GM21576 (cell line): ENCODE results near the gene LRCH1.
A peak's percentile ranks its signal among the peaks of the same experiment; 100 is the strongest.

Source experiments
- ATAC-seq: cut with Tn5 transposase; IDR thresholded peaks from one replicate; pipeline ENCODE4 v1.9.1; 2021; ENCODE audit warnings: mild to moderate bottlenecking, moderate library complexity; ENCODE audit not compliant: unreplicated experiment

The LRCH1 gene

DNA sequence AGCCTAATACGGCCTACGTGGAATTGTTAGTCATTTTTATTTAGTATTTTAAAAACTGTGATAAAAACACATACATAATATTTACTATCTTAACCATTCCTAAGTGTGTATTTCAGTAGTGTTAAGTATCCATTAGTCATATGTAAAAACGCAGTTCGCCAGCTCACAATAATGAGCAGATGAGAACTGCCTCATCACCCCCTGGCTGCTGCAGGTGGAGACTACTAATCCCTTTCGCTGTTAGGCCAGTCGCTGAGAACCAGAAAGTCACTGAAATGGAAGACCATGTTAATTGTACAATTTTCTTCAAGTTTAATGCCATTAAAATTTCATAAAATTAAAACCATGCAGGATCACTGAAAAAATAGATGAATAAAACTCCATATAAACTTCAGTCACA, 242.4 kb downstream of the LRCH1 start:
- no peak for ATAC-seq

DNA sequence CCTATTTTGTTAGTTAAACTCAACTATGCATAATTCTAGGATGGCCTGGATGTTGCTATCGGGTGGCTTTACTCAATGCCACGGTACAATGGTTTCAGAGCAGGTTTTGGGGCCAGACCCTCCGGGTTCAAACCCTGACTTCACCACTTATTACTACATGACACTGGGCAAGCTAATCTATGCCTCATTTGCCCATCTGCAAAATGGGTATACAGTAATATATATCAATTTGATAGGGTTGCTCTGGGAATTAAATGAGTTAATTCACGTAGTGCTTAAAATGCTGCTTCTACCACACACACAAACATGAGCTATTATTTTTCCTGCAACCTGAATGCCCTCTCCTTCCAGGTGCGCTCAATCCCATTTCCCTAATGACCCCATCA, 243.2 kb downstream of the LRCH1 start:
- ATAC-seq: no peak

DNA sequence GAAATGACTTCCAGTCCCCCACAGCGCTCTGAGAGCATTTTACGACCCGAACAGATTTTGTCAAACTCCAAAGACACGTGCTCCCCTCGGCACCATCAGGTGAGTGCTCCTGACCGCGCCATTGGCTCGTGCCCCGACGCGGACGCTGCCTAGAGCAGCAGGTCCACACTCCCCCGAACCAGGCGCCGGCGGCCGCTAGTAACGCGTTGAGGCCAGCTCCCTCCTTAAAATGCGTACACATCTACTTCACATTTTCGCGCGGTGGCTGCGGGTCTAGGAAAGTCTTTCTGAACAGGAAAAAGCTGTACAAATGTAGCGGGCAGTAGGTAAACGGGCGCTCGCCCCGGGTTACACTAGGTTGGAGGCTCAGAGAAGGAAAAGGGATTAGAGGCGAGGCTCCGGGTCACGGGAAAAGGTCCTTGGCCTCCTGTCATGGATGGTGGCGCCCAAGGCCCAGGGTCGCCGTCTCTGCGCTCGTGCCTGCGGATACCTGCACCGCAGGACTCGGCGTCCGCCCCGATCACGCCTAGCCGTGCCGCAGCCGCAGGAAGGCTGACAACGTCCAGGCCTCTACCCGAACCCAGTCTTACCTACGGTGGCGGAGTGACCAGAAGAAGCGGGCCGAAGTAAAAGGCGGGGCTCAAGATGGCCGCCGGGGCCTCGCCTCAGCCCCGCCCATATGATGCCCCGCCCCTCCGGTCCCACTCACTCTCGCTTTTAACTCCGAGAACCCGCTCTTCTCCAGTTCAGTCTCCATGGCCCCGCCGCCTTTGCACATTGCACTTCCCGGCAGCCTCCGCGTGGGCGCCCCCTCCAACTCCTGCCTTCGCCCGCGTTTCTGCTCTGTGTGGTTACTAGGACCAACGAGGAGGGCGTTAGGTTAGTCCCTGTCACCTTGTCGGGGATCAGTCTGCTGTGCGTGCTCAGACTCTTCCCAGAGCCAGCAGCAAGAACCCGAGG, 243.8 kb downstream of the LRCH1 start, which contains the start of gene ESD:
ESD (minus strand) TSS at position 647 of the 960 bp plus-strand sequence. CDS start 5,748 bp downstream, outside the sequence.
- ATAC-seq: peak; percentile 87

DNA sequence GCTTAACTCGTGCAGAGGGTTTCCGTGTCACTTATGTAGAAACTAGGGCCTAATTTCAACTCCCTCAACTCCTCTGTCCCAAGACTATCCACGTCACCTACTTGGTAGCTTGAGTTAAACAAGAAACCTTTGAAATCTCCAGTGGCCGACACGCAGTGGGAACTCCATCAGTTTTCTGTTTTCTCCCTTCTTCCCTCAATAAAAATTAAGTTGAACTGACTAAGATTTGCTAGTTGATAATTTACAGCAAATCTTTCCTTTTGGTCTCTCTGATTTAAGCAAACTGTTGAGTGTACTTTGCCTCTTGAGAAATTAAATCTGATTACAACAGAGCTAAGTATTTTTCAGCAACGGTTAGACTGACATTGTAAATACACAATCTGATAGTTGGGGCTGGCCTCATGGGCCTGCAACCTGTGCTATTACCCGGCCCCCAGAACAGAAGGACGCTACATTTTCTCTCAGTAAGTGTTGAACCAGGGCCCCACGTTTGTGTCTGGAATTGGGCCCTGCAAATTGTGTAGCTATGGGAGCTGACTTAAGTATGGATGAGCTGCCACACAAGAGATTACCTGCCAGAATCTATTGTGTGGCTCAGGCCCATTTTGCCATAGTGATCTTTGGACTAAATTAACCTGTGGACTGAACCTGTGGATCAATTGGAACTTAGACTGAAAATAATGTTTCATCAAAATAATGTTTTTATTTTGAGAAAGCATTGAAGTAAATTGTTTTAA, 244.7 kb downstream of the LRCH1 start:
- no peak for ATAC-seq

DNA sequence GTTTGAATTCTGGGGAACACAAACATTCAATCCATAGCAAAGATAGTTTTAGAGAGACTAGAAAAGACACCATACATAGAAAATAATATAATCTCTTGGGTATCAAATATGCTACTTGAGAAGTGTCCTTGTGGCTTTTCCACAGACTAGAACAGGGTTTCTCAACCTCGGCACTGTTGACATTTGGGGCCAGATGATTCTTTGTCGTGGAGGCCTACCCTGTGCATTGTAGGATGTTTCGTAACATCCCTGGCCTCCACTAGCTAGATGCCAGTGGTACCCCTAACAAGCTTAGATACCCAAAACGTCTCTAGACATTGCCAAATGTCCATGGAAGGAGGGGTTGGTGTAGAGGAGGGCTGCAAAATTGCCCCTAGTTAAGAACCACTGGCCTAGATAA, 246.2 kb downstream of the LRCH1 start:
- no peak for ATAC-seq

DNA sequence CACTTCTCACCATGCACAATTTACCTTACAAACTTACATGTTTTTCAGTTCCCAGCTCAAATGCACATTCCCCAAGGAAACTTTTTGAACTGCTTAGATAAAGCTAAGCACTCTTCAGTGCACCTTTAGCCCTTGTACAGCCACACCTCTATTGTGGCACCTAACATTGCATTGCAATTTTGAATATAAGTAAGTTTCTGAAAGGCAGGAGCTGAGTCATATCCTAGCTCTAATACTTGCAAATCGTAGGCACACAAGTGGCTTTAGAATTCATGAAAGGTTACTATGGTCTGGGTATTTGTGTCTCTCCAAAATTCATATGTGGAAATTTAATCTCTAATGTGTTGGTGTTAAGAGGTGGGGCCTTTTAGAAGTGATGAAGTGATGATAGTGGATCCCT, 248.9 kb downstream of the LRCH1 start:
- no peak for ATAC-seq
